ENCODE data around the gene PTPN3. TPM values are rescaled to one million over a fixed set of nuclear protein-coding genes. Genes with fewer than 3 reads are reported as not detected.

PTPN3 gene
- total and polyA plus RNA-seq, 12 donors = 3.1 to 70.7 (median 49.6) TPM

DNA sequence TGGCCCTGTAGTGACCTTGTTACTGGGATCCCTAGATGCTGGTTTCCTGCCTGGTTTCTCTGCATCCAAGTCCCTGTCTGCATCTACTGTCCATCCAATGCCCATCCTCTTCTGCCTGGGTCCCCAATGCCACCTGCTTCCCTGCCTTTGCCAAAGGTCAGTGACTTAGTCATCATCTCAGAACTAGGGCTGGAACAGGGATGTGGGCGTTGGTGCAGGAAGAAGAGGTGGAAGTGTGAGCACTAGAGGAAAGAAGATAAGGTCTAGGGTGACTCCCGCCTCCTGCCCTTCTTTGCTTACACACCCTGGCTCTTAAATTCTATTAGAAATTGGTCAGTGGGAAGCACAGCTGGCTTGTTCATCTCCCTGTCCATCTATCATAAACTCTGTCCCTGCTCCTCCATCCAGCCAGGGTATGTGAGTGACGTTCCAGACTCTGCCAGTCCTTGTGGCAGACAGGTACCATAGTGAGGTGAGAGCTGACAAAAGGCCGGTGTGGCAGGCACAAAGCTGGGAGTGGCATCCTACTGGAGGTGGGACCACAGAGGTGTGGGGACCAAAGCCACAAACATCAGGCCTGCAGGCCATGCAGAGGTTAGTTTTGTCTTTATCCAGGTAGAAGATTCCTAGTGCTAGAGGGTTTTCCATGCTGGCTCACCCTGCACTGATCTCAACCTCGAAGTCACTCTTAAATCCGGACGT is 9.2 kb downstream of the PTPN3 start:
- WGBS, 2 donors = 64 to 68% methylated on average over 7 of the region's 7 CpGs
- Histone ChIP-seq H3K36me3 (no peaks in the 10 kb centered on the region), H3K4me3 (no peak overlapping the region), H3K9me3 (no peaks in the 10 kb centered on the region), H3K4me1 (peaks cover 0 to 13% (median 0%) of the 10 kb centered on the region in 9 donors), H3K27me3 (peaks cover 0 to 13% (median 0%) of the 10 kb centered on the region in 7 donors), H3K27ac (no peak overlapping the region)
- intact Hi-C loops (cut with DNase I) = no loop called here
- DNase-seq (no peak), ATAC-seq (peak in 1 of 8 donors; percentile 55)
- no peak for TF ChIP-seq CTCF (IDR thresholded peaks at IDR 0.05)

DNA sequence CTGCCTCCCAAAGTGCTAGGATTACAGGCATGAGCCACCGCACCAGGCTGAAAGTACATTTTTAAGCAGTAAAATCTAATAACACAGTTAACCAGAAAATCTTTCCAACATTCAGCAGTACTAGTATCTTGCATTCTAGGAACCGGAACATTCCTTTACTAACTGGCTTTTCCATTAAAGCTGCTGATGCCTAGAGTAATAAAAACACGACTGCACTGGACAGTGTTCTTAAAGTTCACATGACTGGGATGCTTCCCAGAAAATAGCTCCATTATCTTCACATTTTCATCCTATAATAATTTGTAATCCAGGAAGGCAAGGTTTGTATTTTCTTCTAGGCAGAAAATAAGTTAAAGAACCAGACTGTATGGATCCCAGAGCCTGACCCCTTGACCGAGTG is 9.8 kb downstream of the PTPN3 start:
- Histone ChIP-seq H3K4me3 (no peak overlapping the region), H3K4me1 (peaks cover 0 to 13% (median 0%) of the 10 kb centered on the region in 9 donors), H3K27me3 (peaks cover 0 to 8% (median 0%) of the 10 kb centered on the region in 7 donors), H3K36me3 (no peaks in the 10 kb centered on the region), H3K27ac (no peak overlapping the region), H3K9me3 (no peaks in the 10 kb centered on the region)
- ATAC-seq (no peak), DNase-seq (no peak)
- intact Hi-C loops (cut with DNase I) = no loop called here
- no peak for TF ChIP-seq CTCF (IDR thresholded peaks at IDR 0.05)
- WGBS, 2 donors = 60 to 70% methylated on average over 4 of the region's 4 CpGs

- Histone ChIP-seq H3K27me3 (peaks cover 0 to 12% (median 0%) of the 10 kb centered on the region in 7 donors), H3K4me3 (no peak overlapping the region), H3K4me1 (peaks cover 0 to 13% (median 0%) of the 10 kb centered on the region in 9 donors), H3K27ac (no peak overlapping the region), H3K36me3 (no peaks in the 10 kb centered on the region), H3K9me3 (no peaks in the 10 kb centered on the region)
- DNase-seq (no peak), ATAC-seq (no peak)
- TF ChIP-seq CTCF (IDR thresholded peaks at IDR 0.05) = no peak
- intact Hi-C loops (cut with DNase I) = no loop called here
- 74 to 76% methylated on average over 7 of the region's 7 CpGs for WGBS, 2 donors
These were observed 10.9 kb downstream of the PTPN3 start for GRCh38 chr9:109487247-109487646.

- 89 to 91% methylated on average over 14 of the region's 14 CpGs for WGBS, 2 donors
- no peak for TF ChIP-seq CTCF (IDR thresholded peaks at IDR 0.05)
- H3K4me3 ChIP-seq = no peak overlapping the region
- H3K4me1 ChIP-seq = peaks cover 0 to 9% (median 0%) of the 10 kb centered on the region in 9 donors
- intact Hi-C loops (cut with DNase I) = no loop called here
- ATAC-seq = peak in 3 of 8 donors; percentile 16 to 42 (median 35)
- H3K9me3 ChIP-seq = no peaks in the 10 kb centered on the region
- no peak for DNase-seq
- no peaks in the 10 kb centered on the region for H3K36me3 ChIP-seq
- no peak overlapping the region for H3K27ac ChIP-seq
- peaks cover 0 to 14% (median 0%) of the 10 kb centered on the region in 7 donors for H3K27me3 ChIP-seq
These were observed 14.2 kb downstream of the PTPN3 start for GRCh38 chr9:109483744-109484429.

Measured in heart right ventricle (tissue), 16 donors.